Measurements from ENCODE around the gene PGC. TPM values are rescaled to one million over a fixed set of nuclear protein-coding genes. Genes with fewer than 3 reads are reported as not detected.

PGC gene
- total and polyA plus RNA-seq, 9 of the 15 experiments (the other 6 are each of a cell fraction or from before 2014, with no cell fraction given): 0.17 to 0.40 TPM; not detected in 7

DNA sequence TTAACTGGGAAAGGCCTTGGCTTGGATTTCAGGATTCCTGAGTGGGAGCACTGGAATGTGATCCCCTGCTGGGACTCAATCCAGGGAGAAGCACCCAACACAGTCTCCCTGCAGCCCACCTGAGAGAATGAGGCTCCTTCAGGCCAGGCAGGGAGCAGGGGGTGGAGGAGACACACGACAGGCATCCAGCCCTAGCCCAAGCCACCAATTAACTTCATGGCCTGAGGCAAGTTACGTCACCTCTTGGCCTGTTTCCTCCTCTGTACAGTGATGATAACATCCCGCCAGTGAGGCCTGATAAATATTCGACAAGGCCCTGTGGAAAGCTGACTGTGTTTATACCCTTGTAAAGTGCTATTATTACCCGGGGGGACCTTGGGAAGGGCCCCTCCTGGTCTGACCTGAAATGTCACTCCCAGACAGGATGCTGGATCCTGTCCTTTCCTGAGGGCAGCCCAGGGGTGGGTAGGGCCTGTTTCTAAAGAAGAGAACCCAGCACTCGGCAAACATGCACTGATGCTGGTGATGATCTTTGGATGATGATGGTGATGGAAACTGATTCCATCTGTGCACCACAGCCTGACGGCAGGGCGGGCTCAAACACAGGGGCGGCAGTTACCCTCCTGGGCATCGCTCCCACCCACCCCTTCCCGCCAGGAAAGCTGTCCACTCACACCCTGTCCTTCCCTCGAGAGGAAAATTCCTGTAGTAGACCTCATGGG lies 20.1 kb upstream of the PGC start (continued):
- peak; percentile 36; the same call in 1 of the 2 replicates for TF ChIP-seq HDAC2 (IDR thresholded peaks at IDR 0.05)
- TF ChIP-seq JUN (IDR thresholded peaks at IDR 0.05; ENCODE audit: borderline replicate concordance, low read depth, low read length): peak; percentile 90
- TF ChIP-seq JUN (CRISPR knock-in tag; IDR thresholded peaks at IDR 0.05; ENCODE audit: borderline replicate concordance): no peak
- TF ChIP-seq ZNF311 (CRISPR knock-in tag; IDR thresholded peaks at IDR 0.05): no peak
- TF ChIP-seq L3MBTL2 (IDR thresholded peaks at IDR 0.05): peak; percentile 41; the same call in 1 of the 2 replicates
- TF ChIP-seq CBFA2T3 (IDR thresholded peaks at IDR 0.05): peak; percentile 66
- no peak for TF ChIP-seq NR3C1 (CRISPR knock-in tag; IDR thresholded peaks at IDR 0.05)
- TF ChIP-seq ZNF586 (CRISPR knock-in tag; conservative IDR thresholded peaks at IDR 0.05): no peak
- TF ChIP-seq, protein P1, sequence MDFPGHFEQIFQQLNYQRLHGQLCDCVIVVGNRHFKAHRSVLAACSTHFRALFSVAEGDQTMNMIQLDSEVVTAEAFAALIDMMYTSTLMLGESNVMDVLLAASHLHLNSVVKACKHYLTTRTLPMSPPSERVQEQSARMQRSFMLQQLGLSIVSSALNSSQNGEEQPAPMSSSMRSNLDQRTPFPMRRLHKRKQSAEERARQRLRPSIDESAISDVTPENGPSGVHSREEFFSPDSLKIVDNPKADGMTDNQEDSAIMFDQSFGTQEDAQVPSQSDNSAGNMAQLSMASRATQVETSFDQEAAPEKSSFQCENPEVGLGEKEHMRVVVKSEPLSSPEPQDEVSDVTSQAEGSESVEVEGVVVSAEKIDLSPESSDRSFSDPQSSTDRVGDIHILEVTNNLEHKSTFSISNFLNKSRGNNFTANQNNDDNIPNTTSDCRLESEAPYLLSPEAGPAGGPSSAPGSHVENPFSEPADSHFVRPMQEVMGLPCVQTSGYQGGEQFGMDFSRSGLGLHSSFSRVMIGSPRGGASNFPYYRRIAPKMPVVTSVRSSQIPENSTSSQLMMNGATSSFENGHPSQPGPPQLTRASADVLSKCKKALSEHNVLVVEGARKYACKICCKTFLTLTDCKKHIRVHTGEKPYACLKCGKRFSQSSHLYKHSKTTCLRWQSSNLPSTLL (IDR thresholded peaks at IDR 0.05): no peak
- TF ChIP-seq, protein P2, sequence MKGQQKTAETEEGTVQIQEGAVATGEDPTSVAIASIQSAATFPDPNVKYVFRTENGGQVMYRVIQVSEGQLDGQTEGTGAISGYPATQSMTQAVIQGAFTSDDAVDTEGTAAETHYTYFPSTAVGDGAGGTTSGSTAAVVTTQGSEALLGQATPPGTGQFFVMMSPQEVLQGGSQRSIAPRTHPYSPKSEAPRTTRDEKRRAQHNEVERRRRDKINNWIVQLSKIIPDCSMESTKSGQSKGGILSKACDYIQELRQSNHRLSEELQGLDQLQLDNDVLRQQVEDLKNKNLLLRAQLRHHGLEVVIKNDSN (CRISPR knock-in tag; IDR thresholded peaks at IDR 0.05): no peak
- no peak for TF ChIP-seq ADNP (tag; IDR thresholded peaks at IDR 0.05)
- peak; percentile 61; the same call in 1 of the 2 replicates for TF ChIP-seq SMARCE1 (IDR thresholded peaks at IDR 0.05)
- no peak for TF ChIP-seq PCBP2 (IDR thresholded peaks at IDR 0.05; ENCODE audit: low read depth, low read length, poor library complexity, severe bottlenecking)
- TF ChIP-seq FOXK2 (conservative IDR thresholded peaks at IDR 0.05 in 1 of 2, IDR thresholded peaks at IDR 0.05 in 1 of 2; ENCODE audit: low read depth in 2 of 2): peak; percentile 67 to 77
- TF ChIP-seq SOX6 (IDR thresholded peaks at IDR 0.05): peak; percentile 35; the same call in 1 of the 2 replicates
- no peak for TF ChIP-seq MYBL2 (IDR thresholded peaks at IDR 0.05; ENCODE audit: low read depth)
- no peak for TF ChIP-seq MYBL2 (CRISPR knock-in tag; IDR thresholded peaks at IDR 0.05; ENCODE audit: borderline replicate concordance)
- no peak for TF ChIP-seq ZNF274 (IDR thresholded peaks at IDR 0.05; ENCODE audit: borderline replicate concordance, low read depth, low read length)
- peak; percentile 48 for TF ChIP-seq MEIS2 (IDR thresholded peaks at IDR 0.05; ENCODE audit: partially characterized antibody)
- TF ChIP-seq SP1 (CRISPR knock-in tag; IDR thresholded peaks at IDR 0.05): 0 out of 2 replicates have a peak, but pooled peaks have one; percentile 50
- TF ChIP-seq, protein P3, sequence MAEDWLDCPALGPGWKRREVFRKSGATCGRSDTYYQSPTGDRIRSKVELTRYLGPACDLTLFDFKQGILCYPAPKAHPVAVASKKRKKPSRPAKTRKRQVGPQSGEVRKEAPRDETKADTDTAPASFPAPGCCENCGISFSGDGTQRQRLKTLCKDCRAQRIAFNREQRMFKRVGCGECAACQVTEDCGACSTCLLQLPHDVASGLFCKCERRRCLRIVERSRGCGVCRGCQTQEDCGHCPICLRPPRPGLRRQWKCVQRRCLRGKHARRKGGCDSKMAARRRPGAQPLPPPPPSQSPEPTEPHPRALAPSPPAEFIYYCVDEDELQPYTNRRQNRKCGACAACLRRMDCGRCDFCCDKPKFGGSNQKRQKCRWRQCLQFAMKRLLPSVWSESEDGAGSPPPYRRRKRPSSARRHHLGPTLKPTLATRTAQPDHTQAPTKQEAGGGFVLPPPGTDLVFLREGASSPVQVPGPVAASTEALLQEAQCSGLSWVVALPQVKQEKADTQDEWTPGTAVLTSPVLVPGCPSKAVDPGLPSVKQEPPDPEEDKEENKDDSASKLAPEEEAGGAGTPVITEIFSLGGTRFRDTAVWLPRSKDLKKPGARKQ (CRISPR knock-in tag; IDR thresholded peaks at IDR 0.05): no peak
- TF ChIP-seq, protein P4, sequence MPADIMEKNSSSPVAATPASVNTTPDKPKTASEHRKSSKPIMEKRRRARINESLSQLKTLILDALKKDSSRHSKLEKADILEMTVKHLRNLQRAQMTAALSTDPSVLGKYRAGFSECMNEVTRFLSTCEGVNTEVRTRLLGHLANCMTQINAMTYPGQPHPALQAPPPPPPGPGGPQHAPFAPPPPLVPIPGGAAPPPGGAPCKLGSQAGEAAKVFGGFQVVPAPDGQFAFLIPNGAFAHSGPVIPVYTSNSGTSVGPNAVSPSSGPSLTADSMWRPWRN (IDR thresholded peaks at IDR 0.05; ENCODE audit: low read depth): peak; percentile 99
- peak; percentile 65 for TF ChIP-seq TAL1 (IDR thresholded peaks at IDR 0.05)
